H1 (cell line): ENCODE results near the gene SMCHD1. TPM values are rescaled to one million over a fixed set of nuclear protein-coding genes. Genes with fewer than 3 reads are reported as not detected.

Experiments used
- CTCF ChIA-PET: fragments of 300-600 bp; sonication (Branson Sonifier 250); formaldehyde crosslinking; loops from one replicate; lab custom pipeline; 2021; ENCODE audit not compliant: partially characterized antibody; lab: Charles Lee
- POLR2A ChIA-PET: fragments of 300-600 bp; sonication (Branson Sonifier 250); formaldehyde crosslinking; loops from one replicate; lab custom pipeline; 2021; ENCODE audit warnings: inconsistent platforms; ENCODE audit not compliant: partially characterized antibody; lab: Charles Lee
- DNase-seq, 2 experiments: peaks; one replicate each; pipeline versions ENCODE4 v3.0.0 to v3.0.0-alpha.2; 2010 to 2022; ENCODE audit warnings: low spot score in 2 of 2, low read depth in 1 of 2, mixed read lengths in 1 of 2
- FAIRE-seq: peaks from 2 replicates; lab custom pipeline; 2011; peaks lifted over from hg19 to GRCh38; lab: Jason Lieb, UNC
- H2AFZ ChIP-seq: 2 replicates; pipeline ENCODE4 v1.8.1; 2012; ENCODE audit warnings: low read length, inconsistent platforms
- H2AK5ac ChIP-seq: 2 replicates; pipeline ENCODE4 v1.6.1; 2013; ENCODE audit warnings: low read depth, low read length
- H2BK120ac ChIP-seq: replicated peaks from 2 replicates; pipeline ENCODE3; 2013; ENCODE audit warnings: low read depth, low read length, inconsistent platforms
- H2BK12ac ChIP-seq: 2 replicates; pipeline ENCODE4 v1.6.1; 2013; ENCODE audit warnings: low read depth, low read length
- H2BK15ac ChIP-seq: 2 replicates; pipeline ENCODE4 v1.6.1; 2013; ENCODE audit warnings: low read length
- H2BK20ac ChIP-seq: 2 replicates; pipeline ENCODE4 v1.6.1; 2013; ENCODE audit warnings: low read length
- H2BK5ac ChIP-seq: 2 replicates; pipeline ENCODE4 v1.6.1; 2013; ENCODE audit warnings: low read depth, low read length
- H3K14ac ChIP-seq: 2 replicates; pipeline ENCODE4 v1.6.1; 2013; ENCODE audit warnings: inconsistent platforms; ENCODE audit not compliant: insufficient read length
- H3K18ac ChIP-seq: 2 replicates; pipeline ENCODE4 v1.6.1; 2013; ENCODE audit warnings: low read length; ENCODE audit errors: extremely low read depth
- H3K23ac ChIP-seq: 2 replicates; pipeline ENCODE4 v1.6.1; 2013; ENCODE audit warnings: inconsistent platforms; ENCODE audit not compliant: insufficient read length
- H3K23me2 ChIP-seq: 2 replicates; pipeline ENCODE4 v1.6.1; 2013; ENCODE audit warnings: low read depth, low read length
- H3K27ac ChIP-seq: 2 replicates; pipeline ENCODE4 v1.6.1; 2011; ENCODE audit warnings: low read depth, low read length, inconsistent platforms
- H3K27me3 ChIP-seq, 4 experiments: replicated peaks in 1 of 4; 1 replicate in 1 of 4; 2 replicates in 3 of 4; pipeline versions ENCODE4 v1.6.1 to v1.8.1; 2011 to 2013; ENCODE audit warnings: low read length in 3 of 4, mild to moderate bottlenecking in 3 of 4, inconsistent platforms in 2 of 4, mixed read lengths in 2 of 4, moderate library complexity in 1 of 4; ENCODE audit not compliant: control insufficient read depth in 3 of 4, insufficient read depth in 3 of 4; ENCODE audit errors: extremely low read depth in 1 of 4
- H3K36me3 ChIP-seq, 4 experiments: 2 replicates each; pipeline versions ENCODE4 v1.6.1 to v1.8.1; 2011 to 2013; ENCODE audit warnings: mild to moderate bottlenecking in 4 of 4, low read length in 3 of 4, moderate library complexity in 2 of 4, control low read depth in 1 of 4, inconsistent platforms in 1 of 4; ENCODE audit not compliant: insufficient read depth in 4 of 4, control insufficient read depth in 2 of 4
- H3K4ac ChIP-seq: replicated peaks from 2 replicates; pipeline ENCODE3; 2013; ENCODE audit warnings: low read length, low read depth, mixed read lengths, inconsistent platforms; ENCODE audit not compliant: insufficient read length
- H3K4me1 ChIP-seq, 4 experiments: replicated peaks in 1 of 4; 1 replicate in 1 of 4; 2 replicates in 3 of 4; pipeline versions ENCODE4 v1.6.1 to v1.8.1; 2011 to 2013; ENCODE audit warnings: low read length in 3 of 4, inconsistent platforms in 2 of 4, mixed read lengths in 1 of 4; ENCODE audit not compliant: insufficient read depth in 4 of 4, control insufficient read depth in 3 of 4
- H3K4me2 ChIP-seq, 2 experiments: 2 replicates each; pipeline versions ENCODE4 v1.6.1 to v1.8.1; 2011 to 2013; ENCODE audit warnings: low read depth in 2 of 2, low read length in 2 of 2, control low read depth in 1 of 2, inconsistent platforms in 1 of 2, mild to moderate bottlenecking in 1 of 2; ENCODE audit not compliant: insufficient read depth in 1 of 2
- H3K4me3 ChIP-seq, 4 experiments: fragments of 200-600, 300-600 bp in 1 of 4; sonication (generic), shearing (Covaris generic), sonication (Bioruptor Twin) in 1 of 4; 2 replicates each; pipeline versions ENCODE4 v1.5.1 to v1.8.1; 2011 to 2016; ENCODE audit warnings: low read length in 4 of 4, low read depth in 3 of 4, control low read depth in 2 of 4, inconsistent platforms in 2 of 4, mild to moderate bottlenecking in 2 of 4, mixed read lengths in 1 of 4, moderate library complexity in 1 of 4; ENCODE audit not compliant: insufficient read depth in 2 of 4; ENCODE audit errors: extremely low read depth in 1 of 4
- H3K56ac ChIP-seq: replicated peaks from 2 replicates; pipeline ENCODE3; 2013; ENCODE audit warnings: low read depth, mild to moderate bottlenecking, mixed read lengths, low read length, inconsistent platforms; ENCODE audit not compliant: insufficient read length
- H3K79me1 ChIP-seq: 2 replicates; pipeline ENCODE4 v1.6.1; 2013; ENCODE audit warnings: low read depth, low read length, control low read depth
- H3K79me2 ChIP-seq, 2 experiments: 2 replicates each; pipeline versions ENCODE4 v1.6.1 to v1.8.1; 2012 to 2013; ENCODE audit warnings: low read length in 2 of 2, mild to moderate bottlenecking in 2 of 2, inconsistent platforms in 1 of 2; ENCODE audit not compliant: insufficient read depth in 2 of 2, control insufficient read depth in 1 of 2
- H3K9ac ChIP-seq, 4 experiments: replicated peaks in 1 of 4; 1 replicate in 1 of 4; 2 replicates in 3 of 4; pipeline versions ENCODE4 v1.6.1 to v1.8.1; 2011 to 2013; ENCODE audit warnings: low read depth in 3 of 4, low read length in 3 of 4, control low read depth in 2 of 4, mild to moderate bottlenecking in 2 of 4, moderate library complexity in 2 of 4, inconsistent platforms in 1 of 4; ENCODE audit errors: extremely low read depth in 1 of 4
- H3K9me3 ChIP-seq, 2 experiments: 2 replicates each; pipeline versions ENCODE4 v1.6.1 to v1.8.1; 2012 to 2013; ENCODE audit warnings: mild to moderate bottlenecking in 2 of 2, moderate library complexity in 2 of 2, control low read depth in 1 of 2, inconsistent platforms in 1 of 2, low read depth in 1 of 2, low read length in 1 of 2, mixed read lengths in 1 of 2; ENCODE audit not compliant: insufficient read depth in 2 of 2
- H4K20me1 ChIP-seq, 2 experiments: replicated peaks in 1 of 2; 2 replicates each; pipeline versions ENCODE3 to v1.8.1; 2011 to 2013; ENCODE audit warnings: inconsistent platforms in 2 of 2, low read length in 2 of 2, mild to moderate bottlenecking in 1 of 2; ENCODE audit not compliant: insufficient read depth in 2 of 2, control insufficient read depth in 1 of 2
- H4K5ac ChIP-seq: 2 replicates; pipeline ENCODE4 v1.6.1; 2013; ENCODE audit warnings: low read length, low read depth, mixed read lengths, inconsistent platforms; ENCODE audit not compliant: insufficient read length
- H4K8ac ChIP-seq: 2 replicates; pipeline ENCODE4 v1.8.0; 2013; ENCODE audit warnings: mild to moderate bottlenecking, moderate library complexity, low read length, inconsistent platforms; ENCODE audit not compliant: insufficient read depth; ENCODE audit errors: extremely low read depth
- H4K91ac ChIP-seq: replicated peaks from 2 replicates; pipeline ENCODE3; 2013; ENCODE audit warnings: low read length, mixed read lengths, inconsistent platforms; ENCODE audit not compliant: insufficient read length
- ATF3 ChIP-seq: IDR thresholded peaks from 2 replicates; pipeline ENCODE4 v1.6.1; 2011; ENCODE audit warnings: low read depth, mild to moderate bottlenecking, low read length; ENCODE audit not compliant: insufficient read depth
- BRCA1 ChIP-seq: IDR thresholded peaks from 2 replicates; pipeline ENCODE4 v1.6.1; 2012; ENCODE audit warnings: low read depth, low read length, improper control_type of control experiment
- CEBPB ChIP-seq: IDR thresholded peaks from 2 replicates; pipeline ENCODE4 v1.6.1; 2012; ENCODE audit warnings: low read depth, low read length
- EP300 ChIP-seq, 2 experiments: IDR thresholded peaks; 1 replicate in 1 of 2; 2 replicates in 1 of 2; pipeline ENCODE4 v1.6.1; 2011 to 2012; ENCODE audit warnings: low read depth in 2 of 2, low read length in 2 of 2, mild to moderate bottlenecking in 2 of 2, borderline replicate concordance in 1 of 2, inconsistent platforms in 1 of 2, moderate library complexity in 1 of 2
- HDAC6 ChIP-seq: IDR thresholded peaks from one replicate; pipeline ENCODE4 v1.7.1; 2012; ENCODE audit warnings: low read depth, mild to moderate bottlenecking, inconsistent platforms, low read length, moderate library complexity
- JUND ChIP-seq: IDR thresholded peaks from 2 replicates; pipeline ENCODE4 v1.6.1; 2011; ENCODE audit warnings: mild to moderate bottlenecking, improper control_type of control experiment, low read length
- RAD21 ChIP-seq, 2 experiments: IDR thresholded peaks in 1 of 2; conservative IDR thresholded peaks in 1 of 2; 2 replicates each; pipeline ENCODE4 v1.6.1; 2011; ENCODE audit warnings: low read depth in 2 of 2, low read length in 2 of 2, improper control_type of control experiment in 1 of 2, inconsistent platforms in 1 of 2, mild to moderate bottlenecking in 1 of 2, moderate library complexity in 1 of 2
- RBBP5 ChIP-seq: IDR thresholded peaks from 2 replicates; pipeline ENCODE4 v1.7.1; 2012; ENCODE audit warnings: low read depth, mild to moderate bottlenecking, inconsistent platforms, low read length, moderate library complexity, borderline replicate concordance
- SP1 ChIP-seq: IDR thresholded peaks from 2 replicates; pipeline ENCODE4 v1.6.1; 2011; ENCODE audit warnings: low read depth, low read length
- TAF7 ChIP-seq: optimal IDR thresholded peaks from 2 replicates; pipeline ENCODE3; 2011; ENCODE audit warnings: low read depth, mild to moderate bottlenecking, inconsistent platforms, low read length, moderate library complexity, borderline replicate concordance
- TEAD4 ChIP-seq: IDR thresholded peaks from 2 replicates; pipeline ENCODE4 v1.6.1; 2012; ENCODE audit warnings: low read depth, low read length, inconsistent platforms, mixed read lengths
- polyA plus RNA-seq, 7 experiments: library from polyadenylated mRNA; depleted of rRNA in 3 of 7; stranded (reverse) in 5 of 7; unstranded in 2 of 7; fragments of >200 nt in 5 of 7; fragments of 200-250 nt in 2 of 7; gene quantifications; 1 replicate in 5 of 7; 2 replicates in 1 of 7; 4 replicates in 1 of 7; pipeline versions ENCODE4 v1.2.1 to v1.2.3, GENCODE V29; 2011 to 2013; ENCODE audit warnings: missing spikeins in 2 of 7, mixed read lengths in 2 of 7
- total RNA-seq: library from RNA; stranded (reverse); fragmentation: NEBNext Ultra II Directional; extraction: Animal tissue kit (Norgen Biotek cat#: 25700); gene quantifications from 2 replicates; pipeline ENCODE4 v1.2.1, GENCODE V29; 2021
- TF ChIP-seq, protein P1 (sequence below), 3 experiments: IDR thresholded peaks; 1 replicate in 2 of 3; 2 replicates in 1 of 3; pipeline versions ENCODE4 v1.5.1 to v1.6.1; 2011; ENCODE audit warnings: low read length in 3 of 3, mild to moderate bottlenecking in 3 of 3, inconsistent platforms in 2 of 3, low read depth in 1 of 3, moderate library complexity in 1 of 3; ENCODE audit not compliant: insufficient read depth in 1 of 3; ENCODE audit errors: control extremely low read depth in 1 of 3

Gene SMCHD1
- total and polyA plus RNA-seq, 2 of the 8 experiments (the other 6 are each of a cell fraction or from before 2014, with no cell fraction given), result 9.3 to 32.0 TPM

DNA sequence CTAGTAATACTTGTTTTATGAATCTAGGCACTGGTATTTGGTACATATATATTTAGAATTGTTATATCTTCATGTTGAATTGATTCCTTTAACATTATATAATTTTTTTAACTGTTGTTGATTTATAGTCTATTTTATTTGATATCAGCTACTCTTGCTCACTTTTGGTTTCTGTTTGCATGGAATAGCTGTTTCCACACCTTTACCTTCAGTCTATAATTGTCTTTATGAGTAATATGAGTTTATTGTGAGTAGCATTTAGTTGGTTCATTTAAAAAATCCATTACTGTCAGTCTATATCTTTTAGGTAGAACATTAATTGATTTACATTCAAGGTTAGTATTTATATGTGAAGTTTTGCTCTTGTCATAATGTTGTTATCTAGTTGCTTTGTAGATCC lies 58.6 kb downstream of the SMCHD1 start:
- CTCF ChIA-PET, result no interaction called here
- TF ChIP-seq HDAC6 (no peak), JUND (no peak), CEBPB (no peak), TAF7 (no peak), BRCA1 (no peak), ATF3 (no peak), RAD21 (IDR thresholded peaks at IDR 0.05 in 1 of 2, conservative IDR thresholded peaks at IDR 0.05 in 1 of 2; ENCODE audit: low read depth in 2 of 2, low read length in 2 of 2) (no peak), SP1 (no peak), EP300 (IDR thresholded peaks at IDR 0.05; ENCODE audit: borderline replicate concordance in 1 of 2, low read depth in 2 of 2, low read length in 2 of 2) (no peak), TEAD4 (no peak), RBBP5 (no peak)
- TF ChIP-seq, protein P1, sequence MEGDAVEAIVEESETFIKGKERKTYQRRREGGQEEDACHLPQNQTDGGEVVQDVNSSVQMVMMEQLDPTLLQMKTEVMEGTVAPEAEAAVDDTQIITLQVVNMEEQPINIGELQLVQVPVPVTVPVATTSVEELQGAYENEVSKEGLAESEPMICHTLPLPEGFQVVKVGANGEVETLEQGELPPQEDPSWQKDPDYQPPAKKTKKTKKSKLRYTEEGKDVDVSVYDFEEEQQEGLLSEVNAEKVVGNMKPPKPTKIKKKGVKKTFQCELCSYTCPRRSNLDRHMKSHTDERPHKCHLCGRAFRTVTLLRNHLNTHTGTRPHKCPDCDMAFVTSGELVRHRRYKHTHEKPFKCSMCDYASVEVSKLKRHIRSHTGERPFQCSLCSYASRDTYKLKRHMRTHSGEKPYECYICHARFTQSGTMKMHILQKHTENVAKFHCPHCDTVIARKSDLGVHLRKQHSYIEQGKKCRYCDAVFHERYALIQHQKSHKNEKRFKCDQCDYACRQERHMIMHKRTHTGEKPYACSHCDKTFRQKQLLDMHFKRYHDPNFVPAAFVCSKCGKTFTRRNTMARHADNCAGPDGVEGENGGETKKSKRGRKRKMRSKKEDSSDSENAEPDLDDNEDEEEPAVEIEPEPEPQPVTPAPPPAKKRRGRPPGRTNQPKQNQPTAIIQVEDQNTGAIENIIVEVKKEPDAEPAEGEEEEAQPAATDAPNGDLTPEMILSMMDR (IDR thresholded peaks at IDR 0.05; ENCODE audit: control extremely low read depth in 1 of 3, insufficient read depth in 1 of 3, low read depth in 1 of 3, low read length in 3 of 3), result no peak

More for the DNA sequence above, 58.6 kb downstream of the SMCHD1 start:
- H3K4me2 ChIP-seq, result no peak overlapping the region
- FAIRE-seq (no peak), DNase-seq (no peak)
- H3K56ac ChIP-seq, result no peak overlapping the region
- no peak overlapping the region for H3K14ac ChIP-seq
- H2AFZ ChIP-seq, result no peak overlapping the region
- peaks cover 0 to 22% (median 6%) of the 10 kb centered on the region in 4 experiments; a peak in 5 of 8 replicates for H3K36me3 ChIP-seq
- no peak overlapping the region for H2BK5ac ChIP-seq
- no peak overlapping the region for H2BK12ac ChIP-seq
- no peak overlapping the region for H2AK5ac ChIP-seq
- no peak overlapping the region for H2BK120ac ChIP-seq
- no peak overlapping the region for H3K4ac ChIP-seq
- POLR2A ChIA-PET, result no interaction called here
- H3K23ac ChIP-seq, result no peak overlapping the region
- no peak overlapping the region for H3K9ac ChIP-seq
- no peak overlapping the region for H4K5ac ChIP-seq
- no peak overlapping the region for H2BK15ac ChIP-seq
- no peaks in the 10 kb centered on the region for H3K23me2 ChIP-seq
- H4K8ac ChIP-seq, result no peak overlapping the region
- peaks cover 0 to 4% of the 10 kb centered on the region in 2 experiments for H4K20me1 ChIP-seq
- H3K4me3 ChIP-seq, result no peak overlapping the region
- H3K27ac ChIP-seq, result no peak overlapping the region
- H3K79me1 ChIP-seq, result peaks cover 7% of the 10 kb centered on the region
- H2BK20ac ChIP-seq, result no peak overlapping the region
- H3K9me3 ChIP-seq, result no peaks in the 10 kb centered on the region
- peaks cover 0 to 3% of the 10 kb centered on the region in 2 experiments; a peak in 1 of 4 replicates for H3K79me2 ChIP-seq
- H3K4me1 ChIP-seq, result peaks cover 0 to 2% (median 0%) of the 10 kb centered on the region in 4 experiments; a peak in 1 of 7 replicates
- no peaks in the 10 kb centered on the region for H3K27me3 ChIP-seq
- no peak overlapping the region for H4K91ac ChIP-seq
- H3K18ac ChIP-seq, result no peak overlapping the region
